NK-92 (cell line): ENCODE results near the gene GNL3L.
A peak's percentile ranks its signal among the peaks of the same experiment; 100 is the strongest.
"Not testable (repeated sequence)": the region's sequence is repeated elsewhere in the genome, so short reads cannot be mapped to it uniquely, and the experiment has no call there.

Experiments
- DNase-seq: peaks from one replicate; lab custom pipeline; 2025; ENCODE audit not compliant: unreplicated experiment; lab: John Stamatoyannopoulos, UW

Gene GNL3L, protein sequence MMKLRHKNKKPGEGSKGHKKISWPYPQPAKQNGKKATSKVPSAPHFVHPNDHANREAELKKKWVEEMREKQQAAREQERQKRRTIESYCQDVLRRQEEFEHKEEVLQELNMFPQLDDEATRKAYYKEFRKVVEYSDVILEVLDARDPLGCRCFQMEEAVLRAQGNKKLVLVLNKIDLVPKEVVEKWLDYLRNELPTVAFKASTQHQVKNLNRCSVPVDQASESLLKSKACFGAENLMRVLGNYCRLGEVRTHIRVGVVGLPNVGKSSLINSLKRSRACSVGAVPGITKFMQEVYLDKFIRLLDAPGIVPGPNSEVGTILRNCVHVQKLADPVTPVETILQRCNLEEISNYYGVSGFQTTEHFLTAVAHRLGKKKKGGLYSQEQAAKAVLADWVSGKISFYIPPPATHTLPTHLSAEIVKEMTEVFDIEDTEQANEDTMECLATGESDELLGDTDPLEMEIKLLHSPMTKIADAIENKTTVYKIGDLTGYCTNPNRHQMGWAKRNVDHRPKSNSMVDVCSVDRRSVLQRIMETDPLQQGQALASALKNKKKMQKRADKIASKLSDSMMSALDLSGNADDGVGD

DNA sequence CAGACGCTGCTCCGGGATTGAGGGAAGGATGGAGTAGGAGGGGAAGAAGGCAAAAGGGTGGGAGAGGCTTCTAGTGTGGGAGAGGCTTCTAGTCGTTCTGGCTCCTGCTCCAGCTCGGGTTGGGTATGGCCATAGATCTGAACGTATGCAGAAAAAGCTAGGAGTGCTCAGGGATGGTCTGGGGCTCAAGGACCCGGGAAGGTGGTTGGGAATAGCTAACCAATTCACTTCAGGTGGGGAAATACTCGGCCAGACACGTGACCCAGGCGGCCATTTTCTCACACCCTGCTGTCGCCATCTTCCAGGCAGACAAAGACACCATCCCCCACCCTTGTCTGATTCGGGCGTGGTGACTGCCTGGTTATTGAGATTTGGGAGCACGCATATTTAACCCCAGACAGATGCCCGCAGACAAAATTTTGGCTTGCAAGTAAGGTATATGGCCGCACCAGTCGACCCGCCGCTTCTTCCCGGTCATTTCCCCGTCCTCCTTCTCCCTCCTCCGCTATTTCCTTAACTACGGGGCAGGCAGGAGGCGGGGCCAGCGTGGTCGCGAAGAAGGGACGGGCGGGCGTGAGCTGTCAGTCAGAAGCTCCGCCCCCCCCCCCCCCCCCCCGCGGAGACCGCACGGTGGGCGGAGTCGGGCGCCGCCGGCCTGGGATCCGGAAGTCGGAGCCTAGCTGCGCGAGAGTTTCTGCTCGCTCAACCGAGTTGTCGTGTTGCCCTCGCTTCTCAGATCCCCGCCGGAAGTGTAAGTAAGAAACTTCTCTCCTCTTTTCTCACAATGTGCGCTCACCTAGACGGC, at the start of gene GNL3L:
TSS of gene GNL3L (plus strand) at position 668 of the 805 bp plus-strand sequence. CDS start 2,348 bp downstream, outside the sequence.
- DNase-seq: peak; percentile 28

DNA sequence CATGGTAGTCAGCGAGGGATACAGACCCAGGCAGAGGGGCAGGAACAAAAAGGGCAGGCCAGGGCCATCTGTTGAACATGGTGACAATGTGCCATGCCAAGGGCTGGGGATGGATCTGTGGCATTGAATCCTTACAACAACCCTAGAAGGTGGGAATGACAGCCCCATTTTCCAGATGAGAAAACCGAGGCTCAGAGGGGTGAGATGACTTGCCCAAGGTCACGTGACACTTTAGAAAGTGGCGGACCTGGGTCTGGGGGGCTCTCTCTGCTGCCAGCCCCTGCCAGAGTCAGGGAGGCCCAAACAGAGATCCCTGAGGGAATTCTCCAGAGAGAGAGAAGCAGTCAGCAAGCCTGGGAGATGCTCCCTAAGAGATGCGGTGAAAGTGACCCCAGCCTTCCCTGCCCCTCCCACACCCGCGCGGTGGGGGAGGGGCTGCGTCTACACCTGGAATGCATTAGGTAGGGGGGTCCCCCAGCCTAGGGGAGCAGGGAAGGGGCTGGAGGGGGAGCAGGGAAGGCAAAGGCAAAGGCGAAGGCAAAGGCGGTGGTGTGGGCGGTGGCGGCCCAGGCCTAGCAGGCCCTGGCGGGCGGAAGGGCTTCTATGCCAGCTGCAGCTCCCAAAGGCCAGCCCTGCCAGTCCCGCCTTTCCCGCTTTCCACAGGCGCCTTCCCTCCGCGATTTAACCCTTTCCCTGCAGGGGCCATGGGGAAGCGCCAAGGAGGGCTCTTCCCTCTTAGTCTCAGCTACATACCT, 47.0 kb upstream of the GNL3L start:
- DNase-seq: no peak

DNA sequence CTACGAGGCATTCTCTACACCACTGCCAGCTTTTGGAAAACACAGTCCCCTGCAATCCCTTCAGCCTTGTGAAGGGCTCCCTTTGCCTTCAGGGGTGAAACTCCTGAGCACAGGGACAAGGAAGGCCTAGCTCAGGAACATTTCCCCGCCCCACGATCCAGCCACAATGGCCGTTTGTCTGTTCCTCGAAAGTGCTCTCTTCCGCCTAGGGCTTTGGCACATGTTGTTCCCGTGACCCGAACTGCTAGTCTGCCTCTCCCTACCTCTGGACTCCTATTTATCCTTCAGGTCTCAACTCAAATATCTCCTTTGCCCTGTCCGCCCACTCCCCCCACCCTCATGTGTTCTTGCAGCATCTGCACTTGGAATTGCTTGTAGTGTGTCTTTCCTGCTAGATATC, 46.1 kb upstream of the GNL3L start:
- DNase-seq: no peak

DNA sequence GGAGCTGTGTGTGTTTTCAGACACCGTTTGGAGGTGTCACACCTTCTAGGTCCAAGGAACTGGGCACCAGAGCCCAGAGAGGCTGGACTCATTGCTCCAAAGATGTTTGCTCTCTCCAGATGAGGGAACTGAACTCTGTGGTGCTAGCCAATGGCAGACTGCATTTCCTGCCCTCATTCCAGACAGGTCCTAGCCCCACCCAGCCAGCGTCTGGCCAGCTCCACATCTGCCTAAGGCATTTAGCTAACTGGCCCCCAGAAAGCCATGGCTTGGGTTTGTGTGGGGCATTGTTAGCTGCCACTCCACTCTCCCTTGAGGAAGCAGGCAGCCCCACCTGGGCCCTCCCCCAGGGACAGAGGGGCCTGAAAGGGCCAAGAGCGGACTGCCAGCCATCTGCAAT, 45.4 kb upstream of the GNL3L start:
- DNase-seq: no peak

DNA sequence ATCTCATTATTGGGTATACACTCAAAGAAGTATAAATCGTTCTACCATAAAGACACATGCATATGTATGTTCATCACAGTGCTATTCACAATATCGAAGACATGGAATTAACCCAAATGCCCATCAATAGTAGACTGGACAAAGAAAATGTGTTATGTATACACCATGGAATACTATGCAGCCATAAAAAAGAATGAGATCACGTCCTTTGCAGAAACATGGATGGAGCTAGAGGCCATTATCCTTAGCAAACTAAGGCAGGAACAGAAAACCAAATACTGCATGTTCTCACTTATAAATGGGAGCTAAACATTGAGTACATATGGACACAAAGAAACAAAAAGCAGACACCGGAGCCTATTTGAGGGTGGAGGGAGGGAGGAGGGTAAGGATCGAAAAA, 40.2 kb upstream of the GNL3L start:
- not testable (repeated sequence) for DNase-seq

DNA sequence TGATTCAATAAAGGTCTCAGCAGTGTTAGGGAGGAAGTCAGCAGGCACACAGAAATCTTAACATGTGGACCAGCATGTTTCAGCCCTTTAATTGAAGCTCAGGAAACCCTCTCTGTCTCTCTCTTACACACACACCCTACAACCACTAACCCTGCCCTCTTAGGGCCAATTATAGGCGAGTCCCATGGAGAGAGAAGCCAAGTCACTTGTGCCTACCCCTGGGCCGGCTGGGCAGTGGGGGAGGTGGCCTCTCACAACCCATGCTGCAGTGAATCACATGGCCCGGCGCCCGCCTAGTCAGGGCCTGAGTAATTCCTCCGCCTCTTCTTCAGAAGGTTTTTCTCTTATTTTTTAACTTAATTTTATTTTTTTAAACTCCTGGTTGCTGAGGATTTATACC, 37.7 kb upstream of the GNL3L start:
- DNase-seq: no peak

DNA sequence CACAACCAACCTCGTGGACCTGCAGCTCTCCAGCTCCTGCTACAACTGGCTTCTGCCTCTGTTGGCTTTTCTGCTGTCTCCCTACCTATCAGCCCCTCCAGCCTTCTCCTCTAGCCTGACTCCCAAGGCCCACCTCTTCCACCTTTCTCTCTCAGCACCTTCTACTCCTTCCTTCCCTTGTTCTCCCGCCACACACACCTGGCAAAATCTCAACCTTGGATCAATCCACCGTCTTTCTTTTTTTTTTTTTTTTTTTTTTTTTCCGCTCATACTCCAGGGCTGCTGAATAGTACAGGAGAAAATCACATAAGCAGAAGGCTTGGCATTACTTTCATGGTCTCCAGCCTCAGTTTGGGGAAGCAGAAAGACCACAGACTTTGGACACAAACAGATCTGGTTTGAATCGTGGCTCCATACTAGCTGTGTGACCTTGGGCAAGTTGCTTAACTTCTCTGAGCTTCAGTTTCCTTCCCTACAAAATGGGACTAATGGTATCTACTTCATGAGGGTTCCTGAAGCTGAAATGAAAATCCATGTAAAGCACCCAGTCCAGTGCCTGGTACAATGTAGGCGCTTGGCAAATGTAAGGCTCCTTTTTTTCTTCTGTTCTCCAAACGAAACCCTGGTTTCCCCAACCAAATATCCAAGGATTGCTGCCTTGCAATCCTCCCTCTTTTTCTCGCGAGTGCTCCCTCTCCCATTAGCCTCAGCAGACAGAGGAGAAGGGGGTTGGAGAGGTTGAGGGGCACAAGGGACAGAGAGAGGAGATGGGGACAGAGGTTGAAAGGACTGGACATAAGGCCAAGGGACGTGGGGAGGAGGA, 35.6 kb upstream of the GNL3L start:
- no peak for DNase-seq

DNA sequence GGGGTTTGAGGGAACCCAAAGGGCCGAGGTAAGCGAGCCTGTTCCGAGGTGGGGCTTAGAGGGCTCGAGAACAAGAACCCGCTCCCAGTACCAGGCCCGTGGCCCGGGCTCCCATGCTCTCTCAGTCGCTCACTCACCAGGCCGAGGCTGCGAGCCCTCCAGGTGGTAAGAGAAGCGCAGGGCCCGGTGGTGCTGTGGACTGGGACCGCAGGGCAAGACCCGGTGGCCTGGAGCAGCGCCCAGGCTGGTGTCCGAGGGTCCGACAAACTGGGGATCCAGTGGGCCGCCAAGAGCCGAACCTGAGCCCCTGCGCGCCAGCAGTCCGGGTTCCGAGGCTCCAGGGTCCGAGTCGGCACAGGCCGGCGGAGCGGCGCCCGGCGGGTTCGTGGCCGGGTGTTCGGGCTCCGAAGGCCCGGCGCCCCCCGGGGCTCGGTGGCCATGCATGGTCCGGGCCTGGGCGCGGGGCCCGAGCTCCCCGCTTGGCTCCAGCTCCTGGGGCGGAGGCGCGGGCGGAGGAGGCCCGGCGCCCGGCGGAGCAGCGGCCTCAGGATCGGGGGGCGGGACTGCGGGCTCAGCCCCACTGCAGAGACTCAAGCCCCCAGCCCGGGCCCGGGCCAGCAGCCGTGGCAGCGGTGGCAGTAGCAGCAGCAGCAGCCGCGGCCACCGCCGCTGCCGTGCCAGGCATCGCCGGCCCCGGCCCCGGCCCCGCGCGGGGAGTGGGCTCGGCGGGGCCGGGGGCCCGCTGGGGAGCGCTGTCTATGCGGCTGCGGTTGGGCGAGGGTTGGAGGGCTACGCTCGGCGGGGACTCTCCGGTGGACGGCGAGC, 34.8 kb upstream of the GNL3L start:
- DNase-seq: no peak

DNA sequence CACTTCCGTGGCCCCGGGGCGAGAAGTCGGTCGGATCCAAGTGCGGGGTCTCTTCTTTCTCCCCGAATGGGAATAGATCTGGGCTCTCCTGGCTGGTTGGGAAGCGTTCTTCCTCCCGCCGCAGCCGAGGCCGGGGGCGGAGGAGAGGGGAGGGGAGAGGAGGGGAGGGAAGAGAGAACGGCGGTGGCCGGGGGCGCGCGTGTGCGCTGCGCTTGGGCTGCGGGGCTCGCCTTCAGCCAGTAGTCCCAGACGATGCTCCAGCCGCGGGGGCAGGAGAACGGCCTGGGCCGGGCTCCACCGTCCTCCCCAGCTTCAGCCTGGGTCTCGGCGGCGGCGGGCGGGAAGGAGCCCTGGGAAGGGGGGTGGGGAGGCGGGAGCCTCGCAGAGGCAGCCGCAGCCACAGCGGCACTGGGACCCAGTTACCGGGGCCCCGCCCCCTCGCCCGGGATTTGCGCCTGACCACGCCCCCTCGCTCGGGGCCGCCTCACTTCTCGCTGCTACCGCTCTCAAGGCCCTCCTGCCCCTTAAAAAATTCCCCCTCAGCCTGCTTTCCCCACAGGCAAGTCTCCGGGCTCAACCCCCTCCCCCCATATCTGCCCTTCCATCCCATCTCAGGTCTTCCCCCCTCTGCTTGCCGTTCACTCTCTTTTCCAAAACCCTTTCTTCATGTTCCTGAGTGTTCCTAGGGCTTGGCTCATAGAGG, 34.1 kb upstream of the GNL3L start, which contains the start of gene FGD1:
TSS of gene FGD1 (minus strand) at position 421 of the 703 bp plus-strand sequence. CDS start 802 bp downstream, outside the sequence.
- no peak for DNase-seq

DNA sequence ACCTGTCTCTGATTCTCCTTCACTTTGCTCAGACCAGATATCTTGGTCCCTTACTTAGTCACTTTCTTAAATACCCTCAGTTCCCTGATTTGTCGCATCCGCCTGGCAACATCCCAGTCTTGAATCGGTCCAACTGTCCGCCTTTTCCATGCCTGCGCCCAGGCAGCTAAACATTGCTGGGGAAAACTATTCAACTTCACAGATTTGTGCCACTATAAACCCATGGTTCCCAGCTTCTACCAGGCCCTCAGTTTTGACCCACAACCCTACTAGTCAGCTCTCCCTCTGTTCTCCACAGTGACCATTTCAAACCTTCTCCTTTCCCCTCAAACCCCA, 33.5 kb upstream of the GNL3L start:
- no peak for DNase-seq

DNA sequence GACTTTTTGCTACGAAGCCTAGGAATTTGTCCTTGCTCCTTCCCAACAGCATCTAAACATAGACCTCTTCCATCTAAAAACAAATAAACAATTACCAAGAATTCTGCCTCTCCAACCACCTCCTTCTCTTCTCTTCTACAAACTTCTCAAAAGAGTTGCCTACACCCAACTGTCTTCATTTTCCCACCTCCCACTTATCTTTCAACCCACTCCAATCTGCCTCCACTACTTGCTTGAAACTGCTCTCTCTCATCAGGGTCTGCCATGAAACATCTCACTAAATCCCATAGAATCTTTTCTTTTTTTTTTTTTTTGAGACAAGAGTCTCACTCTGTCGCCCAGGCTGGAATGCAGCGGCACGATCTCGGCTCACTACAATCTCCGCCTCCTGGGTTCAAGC, 33.1 kb upstream of the GNL3L start:
- no peak for DNase-seq

DNA sequence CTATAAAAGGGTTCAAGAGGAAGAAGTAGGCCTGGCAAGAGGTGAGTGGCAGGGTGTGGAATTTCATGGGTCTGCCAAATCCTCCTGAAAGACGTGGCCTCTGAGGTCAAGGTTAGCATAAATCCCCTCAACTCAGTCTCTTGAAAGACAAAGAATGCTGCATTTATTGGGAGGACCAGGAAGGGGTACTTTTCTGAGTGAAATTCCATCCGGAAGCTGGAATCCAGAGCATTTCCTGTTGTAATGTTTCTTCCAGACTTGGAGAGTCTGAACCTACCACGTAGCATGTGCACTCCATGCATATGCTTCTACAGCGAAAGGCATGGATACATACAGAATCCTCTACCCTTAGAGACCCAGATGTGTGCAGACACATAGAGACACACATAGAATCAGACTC, 20.6 kb upstream of the GNL3L start:
- DNase-seq: no peak

DNA sequence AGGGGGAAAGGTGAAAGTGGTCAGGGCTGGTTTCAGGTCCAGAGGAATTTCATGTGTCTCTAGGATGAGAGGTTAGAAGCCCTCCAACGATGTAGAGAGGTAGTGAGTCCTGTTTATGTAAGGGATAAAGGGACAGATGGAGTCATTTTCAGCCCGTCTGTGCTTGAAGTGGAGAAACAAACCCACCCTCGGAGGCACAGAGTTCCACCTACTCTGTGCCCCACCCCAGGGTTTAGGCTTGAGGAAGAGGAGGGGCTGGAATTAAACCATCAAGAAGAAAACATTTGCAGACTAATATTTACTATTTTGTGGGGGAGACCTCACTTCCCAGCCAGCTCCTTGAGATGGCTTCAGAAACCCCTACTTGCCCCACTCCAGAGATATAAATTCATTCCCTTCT, 868 bp upstream of the GNL3L start:
- DNase-seq: no peak

DNA sequence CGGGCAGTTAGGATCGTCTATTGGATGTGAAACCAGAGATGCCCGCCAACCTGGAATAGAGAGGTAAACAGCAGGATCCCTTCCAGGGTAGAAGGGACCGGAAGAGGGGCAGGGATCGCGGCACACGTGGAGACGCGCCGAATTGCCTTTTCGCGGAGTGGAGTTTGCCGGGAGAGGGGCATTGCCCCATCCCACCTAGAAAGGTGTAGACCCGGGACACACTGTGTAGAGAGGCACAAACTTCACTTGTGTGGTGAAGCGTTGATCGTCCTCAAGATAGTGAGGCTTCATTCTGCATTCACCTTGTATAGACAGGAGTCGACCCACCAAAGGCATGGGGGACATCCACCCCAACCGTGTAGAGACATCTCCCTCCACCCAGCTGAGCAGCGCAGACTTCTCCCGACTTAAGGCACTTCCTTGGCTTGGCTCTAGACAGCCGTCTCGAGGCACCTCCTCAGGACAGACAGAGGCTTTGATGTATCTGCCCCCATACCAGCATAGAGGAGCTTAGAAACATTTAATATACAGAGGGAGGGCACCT, 410 bp downstream of the GNL3L start:
- no peak for DNase-seq

DNA sequence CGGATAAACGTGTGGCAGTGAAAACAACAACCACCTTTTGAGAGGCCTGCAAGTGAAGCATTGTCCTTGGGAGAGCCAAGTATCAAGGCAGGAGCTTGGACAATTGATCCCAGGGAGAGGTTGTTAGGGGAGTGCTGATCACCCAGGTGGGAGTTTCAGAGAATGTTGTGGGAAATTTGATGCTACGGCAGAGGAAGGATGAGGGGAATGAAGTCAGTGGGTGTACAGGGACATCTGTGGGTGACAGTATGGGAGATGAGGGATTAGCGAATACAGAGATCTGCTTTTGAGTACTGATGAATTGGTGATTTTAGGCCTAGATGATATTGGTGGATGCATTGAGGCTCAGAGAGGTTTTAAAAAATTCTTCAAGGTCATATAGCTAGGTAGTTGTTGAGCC, 4.3 kb downstream of the GNL3L start:
- DNase-seq: no peak

DNA sequence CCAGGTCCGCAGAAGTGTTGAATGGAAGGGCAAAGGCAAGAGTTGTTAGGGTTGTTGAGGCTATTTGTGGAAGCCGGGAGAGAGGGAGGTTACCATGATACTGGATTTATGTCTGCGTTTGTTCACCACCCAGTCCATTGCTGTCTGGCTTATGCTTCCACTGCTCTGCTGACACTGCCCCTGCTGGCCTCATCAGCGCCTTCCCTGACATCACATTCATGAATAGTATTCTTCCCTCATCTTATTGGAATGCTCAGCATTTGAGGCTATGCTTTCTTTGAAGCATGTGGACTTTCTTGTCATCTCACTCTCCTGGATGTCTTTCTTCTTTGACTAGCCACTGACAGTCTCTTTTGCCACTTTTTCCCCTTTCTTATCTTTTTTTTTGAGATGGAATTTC, 10.3 kb downstream of the GNL3L start:
- DNase-seq: no peak

DNA sequence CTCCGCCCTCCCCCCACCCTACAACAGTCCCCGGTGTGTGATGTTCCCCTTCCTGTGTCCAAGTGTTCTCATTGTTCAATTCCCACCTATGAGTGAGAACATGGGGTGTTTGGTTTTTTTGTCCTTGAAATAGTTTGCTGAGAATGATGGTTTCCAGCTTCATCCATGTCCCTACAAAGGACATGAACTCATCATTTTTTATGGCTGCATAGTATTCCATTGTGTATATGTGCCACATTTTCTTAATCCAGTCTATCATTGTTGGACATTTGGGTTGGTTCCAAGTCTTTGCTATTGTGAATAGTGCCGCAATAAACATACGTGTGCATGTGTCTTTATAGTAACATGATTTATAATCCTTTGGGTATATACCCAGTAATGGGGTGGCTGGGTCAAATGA, 12.2 kb downstream of the GNL3L start:
- not testable (repeated sequence) for DNase-seq

DNA sequence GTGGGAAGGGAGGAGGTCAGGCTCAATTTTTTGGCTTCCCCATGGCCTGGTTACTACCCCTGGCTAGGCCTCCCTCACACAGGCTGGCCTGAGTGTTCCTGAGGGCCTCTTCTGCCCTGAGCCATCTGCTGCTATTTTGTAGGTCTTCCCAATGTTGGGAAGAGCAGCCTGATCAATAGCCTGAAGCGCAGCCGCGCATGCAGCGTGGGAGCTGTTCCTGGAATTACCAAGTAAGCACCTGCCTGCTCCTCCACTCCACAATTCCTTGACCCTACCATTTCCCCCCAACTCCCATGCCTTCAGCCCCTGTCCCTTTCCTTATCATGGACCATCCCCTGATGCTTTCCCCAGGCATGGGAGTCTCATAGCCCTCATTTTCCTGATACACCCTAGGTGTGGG, 20.8 kb downstream of the GNL3L start:
- DNase-seq: no peak

DNA sequence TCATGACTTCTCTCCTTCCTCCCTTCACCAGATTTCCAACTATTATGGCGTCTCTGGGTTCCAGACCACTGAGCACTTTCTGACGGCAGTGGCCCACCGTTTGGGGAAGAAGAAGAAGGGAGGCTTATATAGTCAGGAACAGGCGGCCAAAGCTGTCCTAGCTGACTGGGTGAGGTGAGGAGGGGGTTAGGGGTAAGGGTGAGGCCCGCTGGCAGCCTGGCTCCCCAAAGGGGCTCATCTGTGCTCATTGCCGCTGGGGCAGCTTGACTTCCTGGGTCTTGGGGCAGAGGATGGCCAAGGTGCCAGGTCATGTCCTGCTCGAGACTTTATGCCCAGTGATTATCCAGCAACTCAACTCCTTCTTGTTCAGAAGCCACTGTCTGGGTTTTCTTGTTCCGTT, 21.8 kb downstream of the GNL3L start:
- no peak for DNase-seq
